KOPT-K1 (cell line): ENCODE data around the gene GPR55.

Source experiments
- H3K27ac ChIP-seq: fragments of 200-600 bp; sonication (generic); 2 replicates; pipeline ENCODE4 v1.5.1; 2016; ENCODE audit warnings: antibody characterized with exemption, mild to moderate bottlenecking, low read depth, low read length; ENCODE audit not compliant: poor library complexity, severe bottlenecking
- H3K36me3 ChIP-seq: fragments of 200-600 bp; sonication (generic); 2 replicates; pipeline ENCODE4 v1.5.1; 2017; ENCODE audit warnings: antibody characterized with exemption, mild to moderate bottlenecking, low read length, moderate library complexity; ENCODE audit not compliant: insufficient read depth
- H3K9me3 ChIP-seq: fragments of 200-600 bp; sonication (generic); 2 replicates; pipeline ENCODE4 v1.5.1; 2017; ENCODE audit warnings: antibody characterized with exemption, low read length, mild to moderate bottlenecking; ENCODE audit not compliant: insufficient read depth, poor library complexity, severe bottlenecking

GPR55 gene

DNA sequence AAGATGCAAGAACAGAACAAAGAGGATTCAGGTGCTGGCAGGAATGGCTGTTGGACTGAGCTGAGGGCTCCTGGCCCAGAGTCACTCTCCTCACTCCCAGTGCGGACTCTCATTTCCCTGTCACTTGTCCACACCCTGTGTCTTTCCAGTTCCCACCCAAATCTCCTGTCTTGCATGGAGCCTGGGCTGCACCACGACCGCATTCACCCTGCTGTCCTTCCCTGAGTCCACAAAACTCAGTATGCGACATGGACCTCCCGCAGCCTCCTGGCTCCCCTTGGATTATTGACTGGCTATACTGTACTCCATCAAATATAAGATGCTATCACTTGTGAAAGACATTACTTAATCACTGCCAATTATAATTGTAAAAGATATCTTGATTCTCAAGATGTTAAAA lies 62.8 kb downstream of the GPR55 start:
- no peaks in the 10 kb centered on the region for H3K9me3 ChIP-seq
- H3K36me3 ChIP-seq, result no peaks in the 10 kb centered on the region
- no peak overlapping the region for H3K27ac ChIP-seq

DNA sequence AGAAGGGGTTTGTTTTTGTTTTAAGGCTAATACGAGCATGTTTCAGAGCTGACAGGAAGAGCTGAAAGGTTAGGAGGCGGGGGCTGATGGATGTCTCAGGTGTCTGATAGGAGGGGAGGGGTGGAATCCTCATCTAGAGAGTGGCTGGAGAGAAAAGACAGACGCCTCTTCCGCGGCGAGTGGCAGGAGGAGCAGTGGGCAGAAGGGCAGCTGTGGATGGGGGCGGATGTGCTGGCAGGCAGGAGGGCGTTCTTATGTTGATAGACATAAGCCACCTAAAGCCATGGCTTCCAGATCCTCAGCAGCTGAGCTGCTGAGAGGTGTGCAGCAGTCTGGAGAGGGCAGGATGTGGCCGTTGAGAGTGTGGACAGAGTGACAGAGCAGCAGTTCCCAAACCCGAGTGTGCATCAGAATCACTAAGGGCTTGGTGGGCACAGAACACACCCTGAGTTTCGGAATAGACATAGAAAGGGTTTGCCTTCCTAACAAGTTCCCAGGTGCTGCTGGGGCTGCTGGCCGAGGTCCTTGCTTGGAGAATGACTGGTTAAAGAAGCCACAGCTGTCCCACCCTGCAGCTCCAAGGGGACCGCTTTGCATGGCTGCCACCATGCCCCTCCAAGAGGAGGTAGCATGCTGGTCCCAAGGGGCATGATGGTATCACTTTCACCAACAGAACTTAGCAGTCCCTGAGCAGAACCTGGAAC lies 63.3 kb downstream of the GPR55 start:
- no peaks in the 10 kb centered on the region for H3K9me3 ChIP-seq
- no peaks in the 10 kb centered on the region for H3K36me3 ChIP-seq
- no peak overlapping the region for H3K27ac ChIP-seq
